Gastrocnemius medialis (tissue), 4 donors: ENCODE data around the gene NRXN2.

Experiments
- POLR2A ChIP-seq, 2 donors: fragments of 450-650 bp; IDR thresholded peaks; one replicate each; pipeline ENCODE4 v1.6.1; 2017; ENCODE audit warnings: antibody characterized with exemption in 2 of 2, mild to moderate bottlenecking in 2 of 2, moderate library complexity in 2 of 2
- TF ChIP-seq, protein P1 (sequence below), 5 experiments: fragments of 450-650 bp in 3 of 5; fragments of 200-600 bp in 2 of 5; sonication (generic) in 2 of 5; IDR thresholded peaks in 4 of 5; conservative IDR thresholded peaks in 1 of 5; 1 replicate in 4 of 5; 2 replicates in 1 of 5; pipeline ENCODE4 v1.5.1; 2016 to 2019; ENCODE audit warnings: antibody characterized with exemption in 5 of 5, mild to moderate bottlenecking in 3 of 5, moderate library complexity in 3 of 5

DNA sequence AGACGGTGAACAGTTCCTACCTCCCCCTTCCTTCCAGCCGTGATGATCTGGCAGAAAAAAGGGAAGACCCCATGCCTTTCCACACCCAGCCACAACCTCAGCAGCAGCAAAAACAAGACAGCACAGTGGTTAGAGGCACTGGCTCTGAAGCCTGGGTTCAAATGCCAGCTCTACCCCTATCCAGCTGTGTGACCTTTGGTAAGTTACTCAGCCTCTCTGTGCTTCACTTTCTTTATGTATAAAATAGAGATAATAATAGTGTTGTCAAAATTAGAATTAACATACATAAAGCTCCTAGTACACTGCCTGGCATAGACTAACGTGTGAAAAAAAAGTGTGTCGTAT is 4.2 kb downstream of the NRXN2 start:
- TF ChIP-seq POLR2A (IDR thresholded peaks at IDR 0.05) = no peak
- TF ChIP-seq, protein P1, sequence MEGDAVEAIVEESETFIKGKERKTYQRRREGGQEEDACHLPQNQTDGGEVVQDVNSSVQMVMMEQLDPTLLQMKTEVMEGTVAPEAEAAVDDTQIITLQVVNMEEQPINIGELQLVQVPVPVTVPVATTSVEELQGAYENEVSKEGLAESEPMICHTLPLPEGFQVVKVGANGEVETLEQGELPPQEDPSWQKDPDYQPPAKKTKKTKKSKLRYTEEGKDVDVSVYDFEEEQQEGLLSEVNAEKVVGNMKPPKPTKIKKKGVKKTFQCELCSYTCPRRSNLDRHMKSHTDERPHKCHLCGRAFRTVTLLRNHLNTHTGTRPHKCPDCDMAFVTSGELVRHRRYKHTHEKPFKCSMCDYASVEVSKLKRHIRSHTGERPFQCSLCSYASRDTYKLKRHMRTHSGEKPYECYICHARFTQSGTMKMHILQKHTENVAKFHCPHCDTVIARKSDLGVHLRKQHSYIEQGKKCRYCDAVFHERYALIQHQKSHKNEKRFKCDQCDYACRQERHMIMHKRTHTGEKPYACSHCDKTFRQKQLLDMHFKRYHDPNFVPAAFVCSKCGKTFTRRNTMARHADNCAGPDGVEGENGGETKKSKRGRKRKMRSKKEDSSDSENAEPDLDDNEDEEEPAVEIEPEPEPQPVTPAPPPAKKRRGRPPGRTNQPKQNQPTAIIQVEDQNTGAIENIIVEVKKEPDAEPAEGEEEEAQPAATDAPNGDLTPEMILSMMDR (IDR thresholded peaks at IDR 0.05 in 4 of 5, conservative IDR thresholded peaks at IDR 0.05 in 1 of 5) = no peak
